DND-41 (cell line): ENCODE results near the gene KLHL42.

ENCODE experiments used
- ATAC-seq: fragments of 200-7000 bp; cut with Tn5 transposase; 3 replicates; pipeline ENCODE4 v1.9.1; 2021; ENCODE audit warnings: low read depth; ENCODE audit not compliant: insufficient read depth
- DNase-seq: peaks from one replicate; pipeline ENCODE4 v3.0.0-alpha.2; 2020
- H2AFZ ChIP-seq: 2 replicates; pipeline ENCODE4 v1.6.0; 2012; ENCODE audit warnings: low read depth, low read length
- H3K27ac ChIP-seq: 2 replicates; pipeline ENCODE4 v1.5.1; 2012; ENCODE audit warnings: low read length, inconsistent platforms
- H3K27me3 ChIP-seq: fragments of 200-600 bp; sonication (generic); 2 replicates; pipeline ENCODE4 v1.6.0; 2012; ENCODE audit warnings: low read length, mild to moderate bottlenecking, inconsistent platforms; ENCODE audit not compliant: insufficient read depth, poor library complexity
- H3K36me3 ChIP-seq: 2 replicates; pipeline ENCODE4 v1.5.1; 2012; ENCODE audit warnings: low read length, inconsistent platforms; ENCODE audit not compliant: insufficient read depth
- H3K4me1 ChIP-seq: 2 replicates; pipeline ENCODE4 v1.5.1; 2012; ENCODE audit warnings: mild to moderate bottlenecking, low read length; ENCODE audit not compliant: insufficient read depth
- H3K4me2 ChIP-seq: 2 replicates; pipeline ENCODE4 v1.6.0; 2012; ENCODE audit warnings: mild to moderate bottlenecking, moderate library complexity, low read length, inconsistent platforms; ENCODE audit not compliant: insufficient read depth
- H3K4me3 ChIP-seq, 2 experiments: fragments of 200-600 bp in 1 of 2; shearing (Covaris generic) in 1 of 2; 2 replicates each; pipeline ENCODE4 v1.5.1; 2012 to 2016; ENCODE audit warnings: inconsistent platforms in 2 of 2, low read length in 2 of 2, mild to moderate bottlenecking in 2 of 2, low read depth in 1 of 2, moderate library complexity in 1 of 2
- H3K79me2 ChIP-seq: 2 replicates; pipeline ENCODE4 v1.6.0; 2012; ENCODE audit warnings: low read length, inconsistent platforms; ENCODE audit not compliant: insufficient read depth
- H3K9ac ChIP-seq: 2 replicates; pipeline ENCODE4 v1.6.0; 2012; ENCODE audit warnings: low read depth, mild to moderate bottlenecking, inconsistent platforms, low read length, moderate library complexity
- H3K9me3 ChIP-seq: 2 replicates; pipeline ENCODE4 v1.5.1; 2012; ENCODE audit warnings: low read length, moderate library complexity, mild to moderate bottlenecking, inconsistent platforms; ENCODE audit not compliant: insufficient read depth, severe bottlenecking
- H4K20me1 ChIP-seq: 2 replicates; pipeline ENCODE4 v1.6.0; 2012; ENCODE audit warnings: low read length; ENCODE audit not compliant: insufficient read depth
- CTCF ChIP-seq: IDR thresholded peaks from 2 replicates; pipeline ENCODE4 v1.5.1; 2012; ENCODE audit warnings: borderline replicate concordance, low read length, moderate library complexity, mild to moderate bottlenecking; ENCODE audit not compliant: poor library complexity, severe bottlenecking; ENCODE audit errors: extremely low read depth
- EZH2 ChIP-seq: IDR thresholded peaks from 3 replicates; pipeline ENCODE4 v1.6.1; 2012; ENCODE audit warnings: borderline replicate concordance, low read depth, mild to moderate bottlenecking, moderate library complexity, low read length, inconsistent platforms; ENCODE audit not compliant: severe bottlenecking

Gene KLHL42

GRCh38 chr12:27796128-27796527 lies 16.1 kb downstream of the KLHL42 start:
- H4K20me1 ChIP-seq, result peaks cover 9% of the 10 kb centered on the region; the same call in 1 of the 2 replicates
- H3K4me3 ChIP-seq, result no peak overlapping the region
- no peak for ATAC-seq
- H3K4me2 ChIP-seq, result no peak overlapping the region
- no peaks in the 10 kb centered on the region for H3K27me3 ChIP-seq
- peaks cover under 1% of the 10 kb centered on the region; the same call in 1 of the 2 replicates for H3K79me2 ChIP-seq
- H2AFZ ChIP-seq, result no peak overlapping the region
- H3K36me3 ChIP-seq, result peaks cover 80% of the 10 kb centered on the region
- DNase-seq, result no peak
- H3K4me1 ChIP-seq, result no peaks in the 10 kb centered on the region
- TF ChIP-seq EZH2 (no peak), CTCF (no peak)
- no peak overlapping the region for H3K27ac ChIP-seq
- H3K9ac ChIP-seq, result no peak overlapping the region
- H3K9me3 ChIP-seq, result no peaks in the 10 kb centered on the region

- no peaks in the 10 kb centered on the region for H3K79me2 ChIP-seq
- no peaks in the 10 kb centered on the region for H3K9me3 ChIP-seq
- DNase-seq (no peak), ATAC-seq (no peak)
- H3K36me3 ChIP-seq, result peaks cover 67% of the 10 kb centered on the region
- no peak overlapping the region for H2AFZ ChIP-seq
- no peak overlapping the region for H3K4me3 ChIP-seq
- no peaks in the 10 kb centered on the region for H3K27me3 ChIP-seq
- TF ChIP-seq EZH2 (no peak), CTCF (no peak)
- no peak overlapping the region for H3K4me2 ChIP-seq
- peaks cover 6% of the 10 kb centered on the region; the same call in 1 of the 2 replicates for H4K20me1 ChIP-seq
- no peak overlapping the region for H3K27ac ChIP-seq
- no peaks in the 10 kb centered on the region for H3K4me1 ChIP-seq
- H3K9ac ChIP-seq, result no peak overlapping the region
Observed at GRCh38 chr12:27797301-27798025, 17.4 kb downstream of the KLHL42 start.

- H3K79me2 ChIP-seq, result no peaks in the 10 kb centered on the region
- ATAC-seq, result no peak
- H3K4me3 ChIP-seq, result no peak overlapping the region
- no peaks in the 10 kb centered on the region for H3K27me3 ChIP-seq
- H3K36me3 ChIP-seq, result peaks cover 38% of the 10 kb centered on the region
- no peak for DNase-seq
- H3K9me3 ChIP-seq, result no peaks in the 10 kb centered on the region
- H4K20me1 ChIP-seq, result no peaks in the 10 kb centered on the region
- no peak overlapping the region for H3K4me2 ChIP-seq
- TF ChIP-seq CTCF (no peak), EZH2 (no peak)
- no peak overlapping the region for H2AFZ ChIP-seq
- no peak overlapping the region for H3K27ac ChIP-seq
- no peaks in the 10 kb centered on the region for H3K4me1 ChIP-seq
- no peak overlapping the region for H3K9ac ChIP-seq
Observed at GRCh38 chr12:27800819-27801218, 20.8 kb downstream of the KLHL42 start.
